GM15510 (cell line): ENCODE results near the gene MIS18BP1.

Experiments used
- POLR2A ChIP-seq: IDR thresholded peaks from 3 replicates; pipeline ENCODE4 v1.6.1; 2011; ENCODE audit warnings: borderline replicate concordance; ENCODE audit not compliant: insufficient read length; ENCODE audit errors: extremely low read depth

The MIS18BP1 gene

DNA sequence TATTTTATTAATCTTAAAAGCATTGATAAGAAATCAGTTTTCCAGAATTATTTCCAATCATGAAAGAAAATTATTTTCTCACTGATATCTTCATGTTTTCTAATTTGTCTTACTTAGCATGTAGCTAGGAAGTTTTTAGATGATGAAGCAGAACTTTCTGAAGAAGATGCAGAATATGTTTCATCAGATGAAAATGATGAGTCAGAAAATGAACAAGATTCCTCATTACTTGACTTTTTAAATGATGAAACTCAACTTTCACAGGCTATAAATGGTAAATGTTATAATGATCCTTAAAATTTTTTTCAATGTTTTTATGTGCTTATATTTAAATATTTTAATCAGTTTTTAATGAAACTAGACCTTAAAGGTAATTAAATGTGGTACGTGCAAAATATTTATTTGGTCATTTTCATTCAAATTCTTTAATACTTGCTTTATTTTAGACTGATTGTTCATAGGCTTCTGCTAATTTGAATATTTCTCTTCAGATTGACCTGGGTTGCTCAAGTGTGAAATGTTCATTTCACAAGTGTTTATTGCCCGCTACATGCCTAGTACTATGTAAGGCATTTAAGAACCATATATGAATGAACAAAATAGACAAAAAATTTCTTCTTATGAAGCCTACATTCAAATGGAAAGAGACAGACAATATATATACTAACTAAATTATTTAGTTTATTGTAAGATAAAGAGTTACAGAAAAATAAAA lies 67.7 kb downstream of the MIS18BP1 start:
- no peak for TF ChIP-seq POLR2A

DNA sequence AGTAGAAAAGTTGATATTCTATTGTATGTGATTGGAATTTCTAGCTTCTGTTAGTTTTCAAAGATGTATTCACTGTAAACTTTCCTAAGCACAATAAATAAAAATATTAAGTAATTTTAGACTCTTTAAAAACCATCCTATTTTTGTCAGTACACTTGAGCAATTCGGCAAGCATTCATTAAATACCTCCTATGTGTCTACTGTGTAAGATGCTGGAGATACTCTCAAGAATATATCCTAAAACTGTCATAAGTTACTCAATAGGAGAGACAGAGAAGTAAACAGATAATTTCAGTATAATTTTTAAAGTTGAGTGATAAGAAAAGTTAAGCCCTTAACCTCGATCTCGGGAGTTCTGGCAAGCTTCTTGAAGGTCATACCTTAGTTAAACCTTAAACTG lies 71.2 kb downstream of the MIS18BP1 start:
- no peak for TF ChIP-seq POLR2A

GRCh38 chr14:45181329-45181728 lies 71.7 kb downstream of the MIS18BP1 start:
- no peak for TF ChIP-seq POLR2A

- TF ChIP-seq POLR2A = no peak
Measured at GRCh38 chr14:45177076-45177475, 75.9 kb downstream of the MIS18BP1 start.

DNA sequence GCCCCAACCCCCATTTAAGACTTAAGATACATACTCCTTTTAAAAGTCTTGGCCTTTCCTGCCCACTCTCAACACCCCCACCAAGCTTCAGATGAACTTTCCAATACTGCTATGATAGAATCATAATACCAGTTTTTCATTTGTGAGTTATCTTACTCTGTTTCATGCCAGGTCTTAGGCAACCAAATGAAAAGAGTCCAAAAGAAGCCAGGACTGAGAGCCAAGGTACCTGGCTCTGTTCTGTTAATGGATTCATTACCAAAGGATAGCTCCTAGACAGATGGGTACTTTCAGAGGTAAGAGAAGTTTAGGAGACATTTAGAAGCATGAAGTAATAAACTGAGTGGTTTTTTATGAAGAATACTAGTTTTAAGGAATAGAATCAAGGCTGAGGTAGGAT lies 83.1 kb downstream of the MIS18BP1 start:
- no peak for TF ChIP-seq POLR2A

DNA sequence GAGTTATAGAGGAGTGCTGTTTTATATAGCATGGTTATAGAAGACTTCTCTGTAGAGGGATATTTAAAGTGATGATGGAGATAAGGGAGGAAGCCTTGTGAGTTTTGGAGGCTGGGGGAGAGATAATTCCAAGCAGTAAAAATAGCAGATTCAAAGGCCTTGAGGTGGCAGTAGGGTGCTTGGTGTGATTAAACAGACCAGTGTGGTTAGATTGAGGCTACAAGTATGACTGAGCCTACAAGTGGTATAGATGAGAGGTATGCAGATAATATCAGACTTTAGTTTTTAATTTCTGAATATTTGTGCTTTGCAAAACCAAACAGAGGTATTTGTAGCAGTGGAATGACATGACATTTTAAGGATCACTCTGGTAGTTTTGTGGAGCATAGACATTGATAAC lies 96.9 kb downstream of the MIS18BP1 start:
- no peak for TF ChIP-seq POLR2A
